Measurements from ENCODE around the gene MTM1. TPM values are rescaled to one million over a fixed set of nuclear protein-coding genes. Genes with fewer than 3 reads are reported as not detected.

The MTM1 gene
- polyA plus RNA-seq, 4 donors = 11.5 to 13.3 (median 12.4) TPM

DNA sequence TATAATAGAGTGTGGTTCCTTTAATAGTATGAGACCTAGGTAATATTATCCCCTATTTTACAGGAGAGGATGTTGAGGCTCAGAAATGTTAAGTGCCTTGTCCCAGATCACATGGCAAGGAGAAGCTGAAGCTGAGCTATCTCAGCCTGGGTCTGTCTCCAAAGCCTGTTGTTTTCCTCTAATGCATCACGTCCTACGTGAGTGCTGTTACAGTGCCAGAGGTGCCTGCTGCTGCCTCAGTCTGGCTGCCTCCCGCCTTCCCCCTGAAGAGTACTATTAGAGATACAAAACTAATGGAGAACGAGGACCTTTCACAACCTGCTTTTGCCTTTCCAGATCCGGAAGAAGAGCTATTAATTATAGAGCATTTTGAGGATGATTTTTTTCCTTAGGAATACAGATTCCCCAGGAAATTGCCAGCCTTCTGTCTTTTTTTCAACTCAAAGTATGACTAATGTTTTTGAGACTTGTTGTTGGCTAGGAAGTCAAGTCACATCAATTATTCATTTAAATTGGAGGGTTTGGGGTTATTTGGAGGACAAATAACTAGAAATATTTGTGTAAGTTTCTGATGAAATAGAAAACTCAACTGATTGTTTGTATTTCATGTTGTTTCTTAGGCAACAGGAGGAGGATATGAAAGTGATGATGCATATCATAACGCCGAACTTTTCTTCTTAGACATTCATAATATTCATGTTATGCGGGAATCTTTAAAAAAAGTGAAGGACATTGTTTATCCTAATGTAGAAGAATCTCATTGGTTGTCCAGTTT is 80.9 kb downstream of the MTM1 start:
- no peak for DNase-seq (ENCODE audit: low read depth in 4 of 4, low spot score in 2 of 4)

DNA sequence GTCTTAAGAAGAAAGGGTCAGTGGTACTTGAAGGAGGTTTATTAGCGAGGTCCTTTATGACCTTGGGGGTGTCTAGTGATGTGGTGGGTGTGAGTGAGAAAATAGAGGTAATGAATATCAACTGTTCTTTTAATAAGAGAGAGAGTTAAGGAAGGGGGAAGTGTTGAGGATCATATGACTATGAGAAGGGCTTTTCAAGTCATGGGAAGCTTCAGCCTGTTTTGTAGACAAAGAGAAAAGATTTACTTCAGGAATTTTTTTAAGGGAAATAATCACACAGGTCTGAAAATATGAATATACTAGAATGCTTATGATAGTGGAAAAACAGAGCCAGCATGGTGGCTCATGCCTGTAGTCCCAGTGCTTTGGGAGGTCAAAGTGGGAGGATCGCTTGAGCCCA is 83.5 kb downstream of the MTM1 start:
- DNase-seq (ENCODE audit: low read depth in 4 of 4, low spot score in 2 of 4) = no peak

DNA sequence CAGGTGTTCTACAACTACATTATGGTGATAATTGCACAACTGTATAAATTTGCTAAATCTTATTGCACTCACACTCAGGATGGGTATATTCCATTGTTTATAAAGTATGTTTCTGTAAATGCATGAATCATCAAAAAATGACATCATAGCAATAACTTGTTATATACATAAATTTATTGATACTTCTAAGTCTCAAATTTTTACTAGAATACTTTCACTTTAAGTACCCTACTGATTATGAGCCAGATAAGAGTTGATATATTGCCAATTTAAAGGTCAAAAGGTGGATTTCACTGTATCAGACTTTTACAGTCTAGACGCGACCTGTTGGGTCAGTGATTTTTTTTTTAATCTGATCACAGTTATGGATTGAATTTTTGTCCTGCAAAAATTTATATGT is 87.4 kb downstream of the MTM1 start:
- no peak for DNase-seq (ENCODE audit: low read depth in 4 of 4, low spot score in 2 of 4)

DNA sequence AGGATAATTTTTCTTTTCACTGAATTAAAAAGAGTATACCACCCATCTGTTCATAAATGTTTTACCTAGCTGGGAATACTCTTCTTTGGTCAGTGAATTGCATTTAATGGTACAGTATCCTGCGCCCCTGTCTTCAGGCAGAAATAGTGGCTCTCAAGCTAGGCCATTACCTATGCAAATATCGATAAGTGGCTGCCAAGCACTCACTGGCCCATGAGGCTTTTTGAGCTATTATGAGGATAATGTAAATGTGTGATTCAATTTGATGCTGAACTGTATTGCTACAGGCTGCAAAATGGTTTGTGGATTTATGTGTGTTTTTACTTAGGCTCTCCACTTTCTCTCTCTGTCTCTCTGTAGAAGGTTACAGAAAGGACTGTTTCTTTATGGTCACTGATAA is 94.7 kb downstream of the MTM1 start:
- no peak for DNase-seq (ENCODE audit: low read depth in 4 of 4, low spot score in 2 of 4)

DNA sequence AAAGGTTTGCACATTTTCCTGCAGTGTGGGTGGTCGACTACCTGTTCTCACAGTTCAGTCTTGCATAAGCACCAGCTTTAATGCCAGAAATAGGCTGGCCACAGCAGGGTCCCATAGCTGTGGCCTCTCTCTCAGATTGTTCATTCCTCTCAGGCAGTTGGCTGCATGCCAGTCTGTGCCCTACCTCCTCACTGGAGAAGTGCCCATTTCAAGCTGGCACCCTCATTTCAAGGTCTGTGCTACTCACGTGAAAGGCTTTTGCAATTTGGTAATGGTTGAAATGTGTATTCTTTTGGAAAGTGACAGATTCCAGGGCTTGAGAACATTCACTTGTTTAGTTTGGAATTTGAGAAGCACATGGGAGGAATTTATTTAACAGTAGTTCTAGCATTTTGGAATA is 95.9 kb downstream of the MTM1 start:
- DNase-seq (ENCODE audit: low read depth in 4 of 4, low spot score in 2 of 4) = no peak

DNA sequence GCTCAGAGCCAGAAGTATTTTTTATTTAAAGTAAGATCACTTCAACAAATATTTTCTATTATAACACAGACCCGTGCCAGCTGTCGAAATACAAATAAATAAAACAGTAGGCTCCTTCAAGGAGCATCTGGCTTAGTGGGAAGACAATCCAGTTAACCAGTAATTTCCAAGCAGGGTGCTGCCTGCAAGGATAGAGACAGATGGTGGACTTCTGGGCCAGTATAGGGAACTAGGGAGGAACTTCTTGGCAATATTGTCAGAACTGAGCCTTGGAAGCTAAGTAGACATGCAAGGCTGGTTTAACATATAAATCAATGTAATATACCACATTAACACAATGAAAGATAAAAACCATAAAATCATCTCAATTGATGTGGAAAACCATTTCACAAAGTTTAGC is 107.8 kb downstream of the MTM1 start:
- DNase-seq (ENCODE audit: low read depth in 4 of 4, low spot score in 2 of 4) = no peak

DNA sequence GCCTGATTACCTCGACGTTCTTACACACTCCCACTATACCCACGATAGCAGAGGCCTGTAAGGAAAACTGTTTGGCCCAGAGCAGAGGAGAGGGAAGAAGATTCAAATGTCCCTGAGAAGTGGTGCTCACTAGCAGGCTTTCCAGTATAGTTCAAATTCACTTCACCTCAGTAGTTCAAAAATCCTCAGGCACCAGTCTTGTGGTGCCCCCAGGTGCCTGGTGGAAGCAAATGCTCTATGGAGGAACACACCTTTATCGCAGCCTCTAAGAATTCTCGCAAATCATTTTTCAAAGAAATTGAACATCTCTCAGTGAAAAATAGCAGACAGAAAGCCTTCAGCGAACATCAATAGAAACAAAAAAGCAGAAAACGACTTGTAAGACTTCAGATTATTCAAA is 112.6 kb downstream of the MTM1 start:
- DNase-seq (ENCODE audit: low read depth in 4 of 4, low spot score in 2 of 4) = no peak

DNA sequence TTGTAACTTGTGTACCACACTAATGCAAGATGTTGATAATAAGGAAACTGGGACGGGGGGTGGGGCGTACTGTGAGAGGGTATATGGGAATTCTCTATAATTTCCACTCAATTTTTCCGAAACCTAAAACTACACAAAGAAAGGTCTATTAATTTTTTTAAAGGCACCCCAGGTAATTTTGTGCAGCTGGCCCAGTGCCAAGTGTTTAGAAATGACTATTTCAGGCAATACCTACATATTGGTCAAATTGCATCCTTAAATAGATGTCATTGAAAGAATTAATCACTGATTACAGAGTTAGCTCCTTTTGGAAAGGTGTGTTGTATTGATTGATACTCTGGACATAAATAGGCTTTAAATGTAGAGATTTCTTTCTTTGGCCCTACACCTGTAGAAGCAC is 114.7 kb downstream of the MTM1 start:
- DNase-seq (ENCODE audit: low read depth in 4 of 4, low spot score in 2 of 4) = no peak

DNA sequence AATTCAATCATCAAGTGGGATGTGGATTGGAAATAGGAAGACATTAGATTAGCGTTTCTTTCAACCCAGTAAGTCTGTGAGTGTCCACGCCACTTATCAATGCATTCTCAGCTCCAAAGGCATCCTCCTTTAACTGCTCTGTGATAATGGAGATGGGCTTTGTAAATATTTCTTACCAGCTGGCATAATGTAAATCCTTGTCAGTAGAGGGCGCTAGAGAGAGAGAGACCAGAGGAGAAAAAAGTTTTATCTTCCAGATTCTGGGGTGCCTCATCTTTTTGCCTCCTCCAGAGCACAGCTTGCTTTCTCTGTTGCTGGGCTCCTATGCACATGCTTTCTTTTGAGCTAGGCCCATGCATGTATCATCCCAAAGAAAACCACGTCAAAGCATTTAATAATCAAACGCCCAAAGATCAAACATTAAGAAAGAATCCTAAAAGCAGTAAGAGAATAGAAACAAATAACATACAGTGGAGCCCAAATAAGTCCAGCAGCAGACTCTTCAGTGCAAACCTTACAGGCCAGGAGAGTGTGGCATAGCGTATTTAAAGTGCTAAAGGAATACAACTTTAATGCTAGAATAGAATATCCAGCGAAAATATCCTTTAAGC is 115.2 kb downstream of the MTM1 start:
- DNase-seq (ENCODE audit: low read depth in 4 of 4, low spot score in 2 of 4) = no peak

DNA sequence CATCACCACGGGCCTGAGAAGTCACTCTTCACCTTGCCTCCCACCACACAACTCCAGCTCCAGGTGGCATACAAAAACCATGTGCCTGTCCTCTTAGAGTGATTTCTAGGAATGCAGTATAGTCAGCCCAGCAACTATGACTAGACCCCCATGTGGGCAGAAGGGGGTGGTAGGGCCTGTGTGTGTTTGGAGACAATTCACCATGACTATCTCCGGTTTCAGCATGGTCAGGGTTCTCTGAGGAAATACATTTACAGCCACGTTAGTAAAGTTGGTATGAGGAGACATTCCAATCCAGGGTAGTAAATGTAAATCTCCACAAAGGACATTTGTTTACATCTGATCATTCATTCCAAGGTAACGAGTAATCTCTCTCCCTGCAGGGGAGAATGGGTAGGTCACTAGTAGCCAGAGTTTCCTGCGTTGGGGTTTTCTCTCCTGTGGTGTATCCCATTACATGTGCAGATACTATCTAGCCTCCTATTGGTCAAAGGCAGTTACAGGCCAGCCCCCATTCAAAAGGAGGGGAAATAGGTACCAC is 120.6 kb downstream of the MTM1 start:
- DNase-seq (ENCODE audit: low read depth in 4 of 4, low spot score in 2 of 4) = no peak

DNA sequence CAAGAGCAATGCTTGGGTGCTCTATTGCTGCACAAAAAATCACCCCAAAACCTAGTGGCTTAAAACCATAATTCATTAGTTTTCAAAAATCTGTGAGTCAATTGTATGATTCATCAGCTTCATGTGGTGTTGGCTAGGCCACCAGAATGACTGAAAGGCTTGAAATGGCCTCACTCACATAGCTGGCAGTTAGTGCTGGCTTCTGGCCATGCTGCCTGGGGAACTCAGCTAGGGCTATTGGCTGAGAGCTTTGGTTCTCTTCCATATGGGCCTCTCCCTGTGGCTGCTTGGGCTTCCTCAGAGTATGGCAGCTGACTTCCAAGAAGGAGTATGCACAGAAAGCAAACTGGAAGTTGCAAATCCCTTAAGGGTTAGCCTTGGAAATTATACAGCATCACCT is 121.7 kb downstream of the MTM1 start:
- no peak for DNase-seq (ENCODE audit: low read depth in 4 of 4, low spot score in 2 of 4)

DNA sequence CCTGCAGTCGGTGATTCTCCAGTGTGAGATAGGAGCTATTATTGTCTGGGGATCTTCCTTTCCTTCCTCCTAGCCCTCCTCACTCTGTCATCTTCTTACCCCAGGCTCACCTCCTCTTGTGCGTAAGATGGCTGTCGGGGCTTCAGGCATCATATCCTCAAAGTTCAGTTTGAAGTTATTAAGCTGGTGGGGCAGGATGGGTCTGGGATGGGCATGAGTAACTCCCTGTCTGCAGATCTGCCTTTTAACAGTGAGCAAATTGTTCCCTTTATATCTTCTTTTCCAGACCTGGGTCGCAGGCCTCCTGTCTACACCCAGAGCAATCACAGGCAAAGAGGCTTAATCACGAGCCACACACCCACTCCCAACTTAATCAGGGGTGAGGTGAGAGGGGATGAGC is 123.9 kb downstream of the MTM1 start:
- no peak for DNase-seq (ENCODE audit: low read depth in 4 of 4, low spot score in 2 of 4)

DNA sequence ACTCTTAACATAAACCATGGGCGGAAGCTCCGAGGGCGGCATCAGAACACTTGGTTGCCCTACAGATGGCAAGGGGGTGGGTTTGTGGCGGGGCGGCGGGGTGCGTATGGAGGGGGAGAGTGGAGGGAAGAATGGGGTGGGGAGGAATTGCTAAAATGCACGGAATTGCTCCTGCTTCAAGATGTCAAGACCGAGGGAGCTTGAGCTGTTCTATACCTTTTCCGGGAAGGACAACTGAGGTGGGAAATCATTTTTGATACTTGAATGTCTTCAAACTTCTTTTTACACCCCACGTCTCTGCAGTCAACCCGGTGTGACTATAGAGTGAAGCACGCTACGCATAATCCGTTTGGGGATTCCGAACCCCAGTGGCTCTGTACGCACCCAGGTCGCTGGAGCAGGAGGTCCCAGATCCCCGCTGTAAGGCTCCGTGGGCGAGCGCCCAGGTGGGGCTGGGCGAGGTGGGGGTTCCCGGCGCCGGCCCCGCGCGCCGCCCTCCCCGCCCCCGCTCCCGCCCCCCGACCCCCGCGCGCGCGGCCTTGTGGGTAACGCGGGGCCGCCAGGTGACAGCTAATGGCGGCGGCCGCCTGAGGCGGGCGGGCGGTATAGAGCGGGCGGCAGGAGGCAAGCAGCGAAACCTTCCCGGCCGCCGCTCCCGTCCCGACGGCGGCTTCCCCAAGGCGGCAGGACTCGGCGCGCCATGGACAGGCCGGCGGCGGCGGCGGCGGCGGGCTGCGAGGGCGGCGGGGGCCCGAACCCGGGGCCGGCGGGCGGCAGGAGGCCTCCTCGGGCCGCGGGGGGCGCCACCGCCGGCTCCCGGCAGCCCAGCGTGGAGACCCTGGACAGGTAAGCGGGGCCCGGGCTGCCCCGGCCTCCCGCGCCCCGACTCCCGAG is 124.7 kb downstream of the MTM1 start, which contains the start of gene MTMR1:
Gene MTMR1, plus strand, starts transcription at position 566 of the 894 bp plus-strand sequence. Its CDS starts 135 bp downstream, at position 701.
- no peak for DNase-seq (ENCODE audit: low read depth in 4 of 4, low spot score in 2 of 4)

DNA sequence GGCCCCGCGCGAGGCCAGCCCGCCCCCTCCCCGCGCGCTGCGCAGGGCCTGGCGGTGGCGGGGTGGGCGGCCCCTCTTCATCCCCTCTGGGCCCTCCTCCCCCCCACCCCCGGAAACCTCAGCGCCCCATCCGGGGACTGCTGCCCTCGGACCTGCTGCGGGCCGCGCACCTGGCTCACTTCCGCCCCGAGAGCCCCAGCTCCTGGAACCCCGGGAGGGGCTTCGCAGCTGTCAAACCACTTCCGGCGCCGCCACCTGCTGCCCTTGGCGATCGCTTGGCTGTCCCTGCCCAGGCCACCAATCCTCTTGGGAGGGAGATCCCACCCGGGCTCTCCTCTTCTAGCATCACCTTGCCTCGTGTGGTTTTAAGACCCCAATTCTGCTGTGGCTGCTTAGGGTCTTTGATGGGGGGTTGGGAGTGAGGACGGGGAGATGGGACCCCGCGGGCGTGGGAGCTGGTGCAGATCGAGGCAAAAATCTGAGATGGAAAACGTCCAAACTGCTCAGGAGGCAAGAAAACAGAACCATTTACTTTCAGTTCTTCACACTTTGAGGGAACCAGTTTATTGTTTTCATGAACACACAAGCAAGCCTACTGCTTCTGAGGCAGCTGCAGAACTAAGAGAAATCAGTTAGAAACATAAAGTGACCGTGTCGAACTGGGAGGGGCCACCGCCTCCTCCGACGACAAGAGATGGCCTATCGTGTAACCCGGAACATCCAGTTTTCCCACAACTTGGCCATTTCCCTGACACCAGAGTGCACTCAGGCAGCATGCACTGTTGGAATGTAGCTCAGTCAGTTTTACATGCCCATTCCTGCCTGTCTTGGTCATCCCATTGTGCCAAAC is 125.5 kb downstream of the MTM1 start:
- DNase-seq (ENCODE audit: low read depth in 4 of 4, low spot score in 2 of 4) = no peak

DNA sequence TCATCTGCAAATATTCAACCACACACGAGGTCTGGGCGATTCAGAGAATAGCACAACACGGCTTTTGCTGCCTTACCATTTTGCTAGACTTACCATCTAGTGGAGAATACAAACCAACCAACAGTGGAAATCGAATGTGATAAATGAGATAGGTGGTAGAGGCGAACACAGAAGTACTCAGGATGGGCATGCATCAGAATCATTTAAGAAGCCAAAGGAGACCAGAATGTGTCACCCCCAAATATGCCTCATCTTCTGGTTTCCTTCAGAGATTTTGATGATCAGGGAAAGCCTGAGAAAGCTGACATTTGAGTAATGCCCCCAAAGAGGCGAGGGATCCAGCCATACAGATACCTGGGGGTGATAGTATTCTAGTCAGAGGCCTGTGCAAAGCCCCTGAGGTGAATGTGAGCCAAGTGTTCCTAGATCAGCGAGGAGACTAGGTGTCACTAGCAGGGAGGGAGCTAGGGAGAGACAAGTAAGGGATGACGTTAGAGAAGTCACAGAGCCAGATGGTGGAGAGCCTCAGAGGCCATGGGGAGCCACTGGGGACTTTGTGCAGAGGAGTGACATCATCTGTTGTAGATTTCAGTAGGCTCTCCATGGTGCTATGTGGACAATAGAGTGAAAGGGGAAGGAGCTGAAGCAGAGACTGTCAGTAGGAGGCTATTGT is 126.5 kb downstream of the MTM1 start:
- DNase-seq (ENCODE audit: low read depth in 4 of 4, low spot score in 2 of 4) = no peak

DNA sequence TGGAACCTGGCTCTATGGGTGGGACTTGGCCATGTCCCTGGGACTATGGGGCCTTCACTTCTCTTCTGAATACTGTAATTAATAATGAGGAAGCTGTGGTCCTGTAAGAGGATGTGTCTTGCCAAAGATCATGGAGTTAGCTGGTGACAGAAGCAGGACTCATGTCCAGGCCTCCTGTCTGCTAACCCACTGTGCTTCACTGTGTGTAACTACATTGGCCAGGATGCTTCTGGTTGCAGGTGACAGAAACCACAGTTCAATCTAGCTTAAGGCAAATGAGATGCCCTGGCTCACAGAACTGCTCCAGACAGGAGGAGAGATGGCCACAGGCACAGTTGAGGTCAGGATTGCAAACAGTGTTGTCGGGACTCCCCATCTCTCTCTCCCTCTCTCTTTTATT is 127.9 kb downstream of the MTM1 start:
- no peak for DNase-seq (ENCODE audit: low read depth in 4 of 4, low spot score in 2 of 4)

DNA sequence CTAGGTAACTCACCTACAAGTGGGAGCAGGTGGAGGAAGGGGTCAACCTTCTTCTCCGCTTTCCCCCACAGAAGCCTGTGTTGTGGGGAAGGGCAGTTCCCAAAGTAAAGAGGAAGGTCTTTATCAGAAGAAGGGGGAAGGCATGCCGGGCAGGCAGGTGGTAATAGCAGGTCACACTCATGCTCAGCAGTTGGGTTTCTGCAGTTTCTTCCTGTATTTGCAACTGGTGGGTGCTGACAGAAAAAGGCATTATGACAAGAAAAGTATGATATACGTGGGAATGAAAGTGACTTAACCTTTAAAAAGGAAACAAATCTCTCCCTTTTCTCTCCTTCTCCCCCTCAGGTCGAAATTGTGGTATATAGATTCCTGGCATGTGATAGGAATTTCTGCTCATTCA is 128.4 kb downstream of the MTM1 start:
- DNase-seq (ENCODE audit: low read depth in 4 of 4, low spot score in 2 of 4) = no peak

DNA sequence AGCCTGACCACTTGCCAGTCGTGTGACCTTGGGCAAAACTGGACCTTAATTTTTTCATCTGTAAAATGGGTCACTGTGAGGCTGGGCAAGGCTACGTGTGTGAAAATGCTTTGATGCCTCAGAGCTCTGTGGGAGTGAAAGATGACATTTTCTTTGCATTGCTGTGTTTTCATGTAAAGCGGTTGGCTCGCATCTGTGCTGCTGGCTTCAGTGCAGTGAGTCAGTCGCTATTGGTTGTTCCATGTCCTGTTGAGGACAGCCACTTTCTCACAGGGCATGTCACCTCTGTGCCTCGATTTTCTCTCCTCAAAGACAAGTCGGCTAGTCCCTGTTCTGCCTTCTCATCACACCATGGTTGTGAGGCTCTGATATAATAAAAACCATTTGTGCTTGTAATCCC is 129.2 kb downstream of the MTM1 start:
- DNase-seq (ENCODE audit: low read depth in 4 of 4, low spot score in 2 of 4) = no peak

DNA sequence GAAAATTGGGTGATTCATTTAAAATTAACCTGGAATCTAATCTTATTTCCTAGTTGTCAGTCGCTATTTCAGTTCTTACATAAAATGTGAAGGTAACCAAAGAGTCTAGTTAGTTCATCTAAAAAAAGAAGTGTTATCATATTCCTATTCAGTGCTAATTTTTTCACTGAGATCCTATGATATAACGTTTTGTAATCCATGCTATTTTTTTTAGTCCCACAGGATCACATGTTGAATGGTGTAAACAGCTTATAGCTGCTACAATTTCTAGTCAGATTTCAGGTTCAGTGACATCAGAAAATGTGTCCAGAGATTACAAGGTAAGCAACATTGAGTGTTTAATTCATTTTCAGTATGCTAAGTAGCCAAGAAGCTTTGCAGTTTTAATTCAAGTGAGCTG is 130.6 kb downstream of the MTM1 start:
- no peak for DNase-seq (ENCODE audit: low read depth in 4 of 4, low spot score in 2 of 4)

DNA sequence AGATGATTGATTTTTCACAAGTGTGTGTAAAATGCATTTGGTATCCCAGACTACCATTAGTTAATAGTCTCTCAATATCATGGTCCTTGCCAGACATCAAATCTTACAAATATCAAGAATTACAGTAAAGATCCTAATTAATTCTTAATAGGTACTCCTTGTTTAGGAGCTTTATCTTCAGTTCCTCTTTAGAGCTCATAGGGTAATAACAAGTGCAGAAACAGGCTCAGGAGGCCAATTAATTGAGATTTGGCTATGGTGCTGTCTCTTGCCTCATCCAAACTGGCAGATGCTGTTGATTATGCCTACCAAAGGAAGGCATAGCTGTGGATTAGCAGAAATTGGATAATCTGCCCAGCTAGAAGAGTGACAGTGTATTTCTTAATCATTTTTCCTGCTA is 131.7 kb downstream of the MTM1 start:
- DNase-seq (ENCODE audit: low read depth in 4 of 4, low spot score in 2 of 4) = no peak
